Hepatocyte (in vitro differentiated cells): ENCODE data around the gene GRM8. TPM values are rescaled to one million over a fixed set of nuclear protein-coding genes. Genes with fewer than 3 reads are reported as not detected.

Source experiments
- DNase-seq: peaks from one replicate; pipeline ENCODE4 v3.0.0-alpha.2; 2016; ENCODE audit warnings: low spot score
- H2AFZ ChIP-seq: fragments of 200-600 bp; sonication (generic); 2 replicates; pipeline ENCODE4 v1.6.0; 2016; ENCODE audit warnings: antibody characterized with exemption, mild to moderate bottlenecking
- H3K27ac ChIP-seq: fragments of 200-600 bp; sonication (generic); 2 replicates; pipeline ENCODE4 v1.5.1; 2016; ENCODE audit warnings: mild to moderate bottlenecking
- H3K27me3 ChIP-seq: fragments of 200-600 bp; sonication (generic); 2 replicates; pipeline ENCODE4 v1.6.1; 2016
- H3K36me3 ChIP-seq: fragments of 200-600 bp; sonication (generic); replicated peaks from 2 replicates; pipeline ENCODE4 v1.5.1; 2016; ENCODE audit warnings: low read depth; ENCODE audit not compliant: insufficient read depth
- H3K4me1 ChIP-seq: fragments of 200-600 bp; sonication (generic); 2 replicates; pipeline ENCODE4 v1.5.1; 2016; ENCODE audit warnings: mild to moderate bottlenecking, moderate library complexity; ENCODE audit not compliant: insufficient read depth
- H3K4me2 ChIP-seq: fragments of 200-600 bp; sonication (generic); 2 replicates; pipeline ENCODE4 v1.6.0; 2016
- H3K4me3 ChIP-seq: fragments of 200-600 bp; sonication (generic); 2 replicates; pipeline ENCODE4 v1.5.1; 2016; ENCODE audit warnings: mild to moderate bottlenecking
- H3K79me2 ChIP-seq: fragments of 200-600 bp; sonication (generic); 2 replicates; pipeline ENCODE4 v1.6.0; 2017; ENCODE audit warnings: mild to moderate bottlenecking
- H3K9me2 ChIP-seq: fragments of 200-600 bp; sonication (generic); replicated peaks from 2 replicates; pipeline ENCODE4 v1.6.0; 2017; ENCODE audit warnings: mild to moderate bottlenecking; ENCODE audit not compliant: insufficient read depth
- H3K9me3 ChIP-seq: fragments of 200-600 bp; sonication (generic); 2 replicates; pipeline ENCODE4 v1.5.1; 2016; ENCODE audit warnings: low read depth, mild to moderate bottlenecking
- H4K20me1 ChIP-seq: fragments of 200-600 bp; sonication (generic); 2 replicates; pipeline ENCODE4 v1.6.0; 2016; ENCODE audit warnings: mild to moderate bottlenecking; ENCODE audit not compliant: insufficient read depth, poor library complexity, severe bottlenecking
- CTCF ChIP-seq: fragments of 200-600 bp; sonication (generic); IDR thresholded peaks from 2 replicates; pipeline ENCODE4 v1.5.1; 2016; ENCODE audit warnings: antibody characterized with exemption, mild to moderate bottlenecking; ENCODE audit not compliant: poor library complexity
- EZH2 ChIP-seq: fragments of 200-600 bp; sonication (generic); IDR thresholded peaks from 2 replicates; pipeline ENCODE4 v1.6.1; 2016; ENCODE audit warnings: antibody characterized with exemption, mild to moderate bottlenecking, borderline replicate concordance
- EZH2phosphoT487 ChIP-seq: fragments of 200-600 bp; sonication (generic); IDR thresholded peaks from one replicate; pipeline ENCODE4 v1.6.1; 2018; ENCODE audit warnings: antibody characterized with exemption, mild to moderate bottlenecking, low read depth, moderate library complexity; ENCODE audit not compliant: unreplicated experiment, severe bottlenecking
- WGBS: methylation state at CpG from one replicate; pipeline ENCODE4 v1.1.6; 2016; ENCODE audit warnings: low lambda C conversion rate; ENCODE audit errors: missing lambda C conversion rate; 5-methylcytosine and 5-hydroxymethylcytosine counted together
- polyA plus RNA-seq: library from polyadenylated mRNA; unstranded; fragments of >200 nt; fragmentation: Nextera tagmentation; extraction: Ambion mirVana; gene quantifications from 2 replicates; pipeline ENCODE4 v1.2.1, GENCODE V29; 2016
- total RNA-seq: library from RNA; depleted of rRNA; stranded (reverse); fragments of >200 nt; gene quantifications from 2 replicates; pipeline ENCODE4 v1.2.3, GENCODE V29; 2014

GRM8 gene
- total and polyA plus RNA-seq, 2 experiments from 2014 or later, result 0.62 to 4.5 TPM

DNA sequence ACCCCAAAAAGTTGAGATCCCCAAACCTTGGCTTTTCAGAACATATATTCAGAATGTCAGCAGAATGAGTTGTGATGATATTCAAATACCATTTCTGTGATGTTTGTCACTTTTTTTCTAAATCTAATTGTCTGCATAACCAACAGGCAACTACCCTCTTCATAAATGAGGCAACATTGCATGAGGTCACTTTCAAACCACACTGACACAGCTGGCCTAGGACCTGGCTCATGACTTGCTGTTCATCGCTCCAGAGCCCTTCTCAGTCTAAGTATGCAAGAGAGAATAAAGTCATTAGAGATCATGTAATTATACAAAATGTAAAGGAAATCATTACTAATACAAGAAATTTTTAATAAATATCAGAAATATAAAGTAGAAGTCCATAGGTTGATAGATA lies 681.9 kb downstream of the GRM8 start:
- no peaks in the 10 kb centered on the region for H3K9me3 ChIP-seq
- H3K27me3 ChIP-seq, result no peaks in the 10 kb centered on the region
- H3K4me3 ChIP-seq, result no peak overlapping the region
- no peaks in the 10 kb centered on the region for H3K4me1 ChIP-seq
- TF ChIP-seq CTCF (no peak), EZH2phosphoT487 (no peak), EZH2 (no peak)
- no peaks in the 10 kb centered on the region for H3K9me2 ChIP-seq
- no peak overlapping the region for H3K4me2 ChIP-seq
- no peaks in the 10 kb centered on the region for H4K20me1 ChIP-seq
- WGBS, result 91% methylated on average over 1 of the region's 1 CpG
- H3K79me2 ChIP-seq, result no peaks in the 10 kb centered on the region
- no peak for DNase-seq
- no peak overlapping the region for H2AFZ ChIP-seq
- H3K36me3 ChIP-seq, result no peaks in the 10 kb centered on the region
- H3K27ac ChIP-seq, result no peak overlapping the region

DNA sequence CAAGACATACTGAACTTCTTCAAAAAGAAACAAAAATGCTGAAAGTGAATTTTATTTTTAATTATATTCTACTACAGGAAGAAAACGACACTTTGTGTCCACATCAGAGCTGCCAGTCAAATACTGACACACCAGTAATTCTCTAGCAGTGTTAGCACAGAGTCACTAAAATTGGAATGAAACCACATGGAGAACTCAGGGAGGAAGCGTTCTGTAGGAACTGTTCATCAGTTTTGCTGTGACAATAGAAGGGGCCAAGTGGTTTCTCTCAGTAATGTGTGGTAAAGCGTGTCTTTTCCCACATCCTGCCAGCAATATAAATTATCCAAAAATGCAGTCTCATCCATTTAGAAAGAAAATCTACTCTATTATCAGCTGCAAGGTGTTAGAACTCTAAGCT lies 683.3 kb downstream of the GRM8 start:
- no peak overlapping the region for H3K27ac ChIP-seq
- H2AFZ ChIP-seq, result no peak overlapping the region
- H3K4me2 ChIP-seq, result no peak overlapping the region
- no peak overlapping the region for H3K4me3 ChIP-seq
- no peak for TF ChIP-seq EZH2phosphoT487
- no peak for TF ChIP-seq EZH2
- TF ChIP-seq CTCF, result no peak
- no peak for DNase-seq
- no peaks in the 10 kb centered on the region for H3K4me1 ChIP-seq
- no peaks in the 10 kb centered on the region for H3K79me2 ChIP-seq
- H3K9me3 ChIP-seq, result no peaks in the 10 kb centered on the region
- no peaks in the 10 kb centered on the region for H4K20me1 ChIP-seq
- H3K36me3 ChIP-seq, result no peaks in the 10 kb centered on the region
- H3K9me2 ChIP-seq, result no peaks in the 10 kb centered on the region
- 73% methylated on average over 3 of the region's 3 CpGs for WGBS
- H3K27me3 ChIP-seq, result no peaks in the 10 kb centered on the region

DNA sequence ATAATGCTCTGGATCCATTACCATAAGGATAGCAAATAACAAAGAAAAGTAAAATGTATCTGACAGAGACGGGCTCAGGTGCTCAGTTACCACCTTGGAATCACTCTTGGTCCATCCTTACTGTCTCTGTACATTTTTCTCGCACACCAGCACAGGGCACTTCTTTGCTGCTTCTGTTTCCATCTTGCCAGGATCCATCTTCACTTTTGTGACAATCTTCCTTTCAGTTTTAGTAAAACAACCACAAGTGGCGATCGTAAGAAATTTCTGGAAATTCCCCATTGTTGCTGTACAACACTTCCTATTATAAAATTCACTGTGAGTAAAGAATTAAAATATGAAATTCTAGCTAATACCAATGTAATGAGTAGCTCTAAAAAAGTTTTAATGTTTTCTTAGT lies 695.5 kb downstream of the GRM8 start:
- Histone ChIP-seq H3K79me2 (no peaks in the 10 kb centered on the region), H3K27ac (no peak overlapping the region), H3K9me2 (no peaks in the 10 kb centered on the region), H3K36me3 (no peaks in the 10 kb centered on the region), H3K9me3 (no peaks in the 10 kb centered on the region), H3K27me3 (no peaks in the 10 kb centered on the region), H3K4me3 (no peak overlapping the region), H3K4me2 (no peak overlapping the region), H3K4me1 (no peaks in the 10 kb centered on the region), H2AFZ (no peak overlapping the region), H4K20me1 (no peaks in the 10 kb centered on the region)
- 80% methylated on average over 4 of the region's 4 CpGs for WGBS
- no peak for TF ChIP-seq EZH2
- TF ChIP-seq EZH2phosphoT487, result no peak
- DNase-seq, result no peak

DNA sequence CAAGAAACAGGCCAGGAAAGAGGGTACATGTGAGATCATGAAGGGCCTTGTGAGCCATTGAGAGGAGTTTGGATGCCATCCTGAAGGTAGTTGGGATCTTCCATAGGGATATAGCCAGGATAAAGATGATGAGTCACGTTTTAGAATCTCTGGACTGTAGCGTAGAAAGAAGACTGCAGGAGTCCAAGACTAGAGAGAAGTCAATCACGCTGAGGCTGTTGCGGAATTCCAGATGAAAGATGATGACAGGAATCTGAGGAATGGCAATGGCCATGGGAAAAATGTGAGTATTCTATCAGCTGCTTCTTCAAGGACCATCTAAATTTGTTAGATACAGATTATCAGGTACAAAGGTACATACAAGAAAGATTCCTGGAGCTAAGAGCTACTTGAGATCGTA lies 711.3 kb downstream of the GRM8 start:
- Histone ChIP-seq H3K27me3 (no peaks in the 10 kb centered on the region), H3K4me1 (no peaks in the 10 kb centered on the region), H3K36me3 (no peaks in the 10 kb centered on the region), H3K79me2 (no peaks in the 10 kb centered on the region), H3K4me3 (no peak overlapping the region), H4K20me1 (no peaks in the 10 kb centered on the region), H3K9me2 (no peaks in the 10 kb centered on the region), H3K4me2 (no peak overlapping the region), H3K27ac (no peak overlapping the region), H2AFZ (no peak overlapping the region), H3K9me3 (no peaks in the 10 kb centered on the region)
- TF ChIP-seq EZH2phosphoT487 (no peak), CTCF (no peak), EZH2 (no peak)
- WGBS, result 85% methylated on average over 5 of the region's 5 CpGs
- no peak for DNase-seq
